Fibroblast of mammary gland (primary cell): ENCODE measurements around the gene MEPCE.
A peak's percentile ranks its signal among the peaks of the same experiment; 100 is the strongest.

Source experiments
- DNase-seq: peaks from one replicate; pipeline ENCODE4 v3.0.0-alpha.2; 2010; ENCODE audit warnings: low read depth
- H3K4me3 ChIP-seq: 2 replicates; pipeline ENCODE4 v1.5.1; 2011; ENCODE audit warnings: low read depth, mild to moderate bottlenecking, low read length, moderate library complexity; ENCODE audit not compliant: control insufficient read depth
- TF ChIP-seq, protein P1 (sequence below): conservative IDR thresholded peaks from 2 replicates; pipeline ENCODE4 v1.5.1; 2011; ENCODE audit warnings: low read depth, low read length, inconsistent platforms; ENCODE audit not compliant: control insufficient read depth, insufficient read depth

MEPCE gene

DNA sequence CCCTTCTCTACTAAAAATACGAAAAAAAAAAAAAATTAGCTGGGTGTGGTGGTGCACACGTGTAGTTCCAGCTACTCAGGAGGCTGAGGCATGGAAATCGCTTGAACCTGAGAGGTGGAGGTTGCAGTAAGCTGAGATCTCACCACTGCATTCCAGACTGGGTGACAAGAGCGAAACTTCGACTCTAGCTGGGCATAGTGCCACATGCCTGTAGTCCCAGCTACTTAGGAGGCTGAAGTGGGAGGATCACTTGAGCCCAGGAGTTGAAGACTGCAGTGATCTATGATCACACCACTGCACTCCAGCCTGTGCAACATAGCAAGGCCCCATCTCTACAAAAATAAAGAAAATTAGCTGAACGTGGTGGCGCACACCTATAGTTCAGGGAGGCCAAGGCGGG is 35.7 kb downstream of the MEPCE start:
- DNase-seq = no peak
- TF ChIP-seq, protein P1, sequence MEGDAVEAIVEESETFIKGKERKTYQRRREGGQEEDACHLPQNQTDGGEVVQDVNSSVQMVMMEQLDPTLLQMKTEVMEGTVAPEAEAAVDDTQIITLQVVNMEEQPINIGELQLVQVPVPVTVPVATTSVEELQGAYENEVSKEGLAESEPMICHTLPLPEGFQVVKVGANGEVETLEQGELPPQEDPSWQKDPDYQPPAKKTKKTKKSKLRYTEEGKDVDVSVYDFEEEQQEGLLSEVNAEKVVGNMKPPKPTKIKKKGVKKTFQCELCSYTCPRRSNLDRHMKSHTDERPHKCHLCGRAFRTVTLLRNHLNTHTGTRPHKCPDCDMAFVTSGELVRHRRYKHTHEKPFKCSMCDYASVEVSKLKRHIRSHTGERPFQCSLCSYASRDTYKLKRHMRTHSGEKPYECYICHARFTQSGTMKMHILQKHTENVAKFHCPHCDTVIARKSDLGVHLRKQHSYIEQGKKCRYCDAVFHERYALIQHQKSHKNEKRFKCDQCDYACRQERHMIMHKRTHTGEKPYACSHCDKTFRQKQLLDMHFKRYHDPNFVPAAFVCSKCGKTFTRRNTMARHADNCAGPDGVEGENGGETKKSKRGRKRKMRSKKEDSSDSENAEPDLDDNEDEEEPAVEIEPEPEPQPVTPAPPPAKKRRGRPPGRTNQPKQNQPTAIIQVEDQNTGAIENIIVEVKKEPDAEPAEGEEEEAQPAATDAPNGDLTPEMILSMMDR = no peak
- H3K4me3 ChIP-seq = no peak overlapping the region

DNA sequence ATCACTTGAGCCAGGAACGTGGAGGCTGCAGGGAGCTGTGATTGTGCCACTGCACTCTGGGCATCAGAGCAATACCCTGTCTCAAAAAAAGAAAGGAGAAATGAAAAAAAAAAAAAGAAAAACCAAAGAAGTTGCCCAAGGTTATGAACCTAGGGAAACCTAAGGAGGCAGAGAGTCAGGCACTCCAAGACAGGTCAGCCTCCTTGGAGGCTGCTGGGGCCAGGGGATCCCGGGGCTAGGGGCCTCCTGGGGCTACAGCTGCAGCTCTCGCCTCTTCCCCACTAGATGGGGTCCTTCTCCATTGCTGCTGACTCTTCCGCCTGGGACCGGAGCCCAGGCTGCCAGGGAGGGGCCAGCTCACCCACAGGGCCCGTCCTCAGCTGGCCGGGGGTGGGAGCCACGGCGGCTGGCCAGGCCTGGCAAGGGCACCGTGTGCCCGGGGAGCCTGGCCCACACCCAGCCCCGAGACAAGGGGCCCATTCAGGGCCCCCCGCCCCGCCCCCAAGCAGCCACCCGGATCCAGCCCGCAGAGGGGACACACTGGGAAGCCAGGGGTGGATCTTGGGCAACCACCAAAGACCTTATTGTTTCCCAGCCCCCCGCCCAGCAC is 36.2 kb downstream of the MEPCE start:
- DNase-seq = peak; percentile 70
- H3K4me3 ChIP-seq = no peak overlapping the region
- TF ChIP-seq, protein P1 = peak; percentile 64

DNA sequence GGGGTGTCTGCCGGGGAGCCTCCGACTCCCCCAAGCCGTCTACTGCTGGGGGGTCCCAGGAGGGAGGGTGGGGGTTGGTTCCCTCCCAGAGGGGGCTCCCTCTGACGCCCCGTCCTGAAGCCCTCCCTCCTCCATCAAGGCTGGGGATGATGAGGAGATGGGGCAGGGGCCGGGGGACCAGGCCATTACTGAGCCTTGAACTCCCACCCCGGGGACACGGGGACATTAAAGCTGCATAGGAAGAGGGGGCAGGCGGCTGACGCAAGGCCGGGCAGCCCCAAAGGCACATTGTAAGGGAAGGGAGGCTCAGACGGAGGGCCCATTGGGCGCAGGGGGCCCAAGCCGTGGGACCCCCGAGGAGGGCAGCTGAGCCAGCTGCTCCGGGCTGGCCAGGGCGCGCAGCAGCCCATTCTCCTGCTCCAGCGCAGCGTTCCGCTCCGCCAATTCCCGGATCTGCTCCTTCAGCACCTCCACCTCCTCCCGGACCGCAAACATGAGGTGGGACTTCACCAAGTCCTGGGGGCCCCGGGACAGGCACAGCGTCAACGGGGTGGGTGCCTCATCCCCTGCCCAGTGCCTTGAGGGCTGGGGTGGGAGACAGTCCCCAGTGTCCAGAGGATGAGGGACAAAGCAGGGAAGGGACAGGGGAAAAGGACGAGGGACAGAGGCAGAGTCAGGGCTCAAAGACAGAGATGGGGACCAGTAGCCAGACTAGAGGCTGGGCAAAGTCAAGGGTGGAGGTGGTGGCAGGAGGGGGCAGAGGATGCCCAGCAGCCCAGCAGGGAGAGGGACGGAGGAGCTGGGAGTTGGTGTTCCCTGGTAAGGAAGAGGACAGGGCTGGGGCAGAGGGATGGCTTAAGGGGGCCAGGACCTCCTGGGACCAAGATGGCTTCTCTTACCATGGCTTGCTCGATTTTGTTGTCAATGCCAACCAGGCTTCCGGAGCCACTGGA is 37.3 kb downstream of the MEPCE start:
- no peak for DNase-seq
- TF ChIP-seq, protein P1 = no peak
- no peak overlapping the region for H3K4me3 ChIP-seq

DNA sequence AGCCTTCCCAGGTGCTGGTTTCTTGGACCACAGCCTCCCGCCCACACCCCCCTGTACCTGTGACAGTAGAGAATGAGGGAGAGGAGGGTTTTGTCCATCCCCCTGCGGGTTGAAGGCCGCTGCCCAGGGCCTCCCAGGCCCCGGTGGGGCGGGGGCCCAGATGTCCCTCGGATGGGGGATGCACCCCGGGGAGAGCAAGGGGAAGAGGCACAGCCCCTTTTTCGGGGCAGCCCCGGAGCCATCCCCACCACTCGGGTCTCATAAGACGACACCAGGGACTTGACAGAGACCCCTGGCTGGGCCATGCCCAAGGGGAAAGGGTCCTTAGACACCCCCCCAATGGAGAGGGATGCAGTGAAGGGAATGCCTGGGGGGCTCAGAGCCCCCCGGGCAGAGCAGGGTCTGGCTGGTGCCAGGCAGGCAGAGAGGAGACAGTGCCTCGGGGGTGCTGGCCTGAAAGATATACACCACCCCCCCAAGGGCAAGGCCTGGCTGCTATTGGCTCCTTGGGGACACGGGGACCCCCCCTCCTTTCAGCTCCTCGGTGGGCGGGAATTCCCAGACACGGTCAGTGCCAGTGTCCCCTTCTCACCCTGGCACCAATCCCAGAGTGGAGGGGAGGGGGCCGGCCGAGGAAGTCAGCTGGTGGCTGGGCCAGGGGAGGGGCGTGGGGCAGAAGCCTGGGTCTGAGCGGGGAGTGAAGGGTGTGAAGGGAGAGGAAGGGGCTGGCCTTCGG is 38.2 kb downstream of the MEPCE start:
- DNase-seq = no peak
- TF ChIP-seq, protein P1 = no peak
- no peak overlapping the region for H3K4me3 ChIP-seq

DNA sequence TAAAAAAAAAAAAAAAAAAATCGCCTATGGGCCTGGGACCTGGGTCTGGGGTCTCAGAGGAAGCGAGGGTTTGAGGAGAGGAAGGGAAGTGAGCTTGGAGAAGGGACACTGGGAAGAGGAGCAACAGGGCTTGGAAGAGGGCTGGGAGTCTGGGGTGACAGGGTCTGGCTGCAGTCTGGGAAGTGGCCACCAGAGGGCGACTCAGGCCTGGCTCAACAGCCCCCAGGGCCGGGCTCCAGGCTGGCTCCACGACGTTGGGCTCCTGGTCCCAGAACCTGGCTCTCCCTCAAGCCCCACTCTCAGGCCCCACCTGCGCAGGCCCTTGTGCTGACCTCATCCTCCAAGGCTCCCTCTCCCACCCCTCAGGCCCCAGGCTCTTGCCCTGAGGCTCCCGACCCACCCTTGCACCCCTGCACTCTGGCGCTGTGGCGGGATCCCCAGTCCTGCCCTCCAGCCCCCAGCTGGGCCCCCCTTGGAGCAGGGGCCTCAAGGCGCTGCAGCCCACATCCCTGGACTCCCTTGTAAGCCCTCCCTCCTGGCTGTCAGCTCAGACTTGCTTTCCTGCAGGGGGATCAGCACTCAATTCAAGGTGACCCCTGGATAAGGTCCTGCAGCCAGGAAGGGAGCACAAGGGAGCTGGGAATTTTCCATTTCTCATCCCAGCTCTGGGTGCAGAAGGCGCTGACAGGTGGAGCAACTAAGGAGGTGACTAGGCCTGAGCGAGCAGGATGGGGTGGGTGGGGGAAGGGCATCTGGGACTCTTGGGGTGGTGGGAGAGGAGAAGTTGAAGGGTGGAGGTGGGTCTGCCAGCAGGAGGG is 39.8 kb downstream of the MEPCE start:
- TF ChIP-seq, protein P1 = peak; percentile 87
- H3K4me3 ChIP-seq = no peak overlapping the region
- DNase-seq = peak; percentile 68

DNA sequence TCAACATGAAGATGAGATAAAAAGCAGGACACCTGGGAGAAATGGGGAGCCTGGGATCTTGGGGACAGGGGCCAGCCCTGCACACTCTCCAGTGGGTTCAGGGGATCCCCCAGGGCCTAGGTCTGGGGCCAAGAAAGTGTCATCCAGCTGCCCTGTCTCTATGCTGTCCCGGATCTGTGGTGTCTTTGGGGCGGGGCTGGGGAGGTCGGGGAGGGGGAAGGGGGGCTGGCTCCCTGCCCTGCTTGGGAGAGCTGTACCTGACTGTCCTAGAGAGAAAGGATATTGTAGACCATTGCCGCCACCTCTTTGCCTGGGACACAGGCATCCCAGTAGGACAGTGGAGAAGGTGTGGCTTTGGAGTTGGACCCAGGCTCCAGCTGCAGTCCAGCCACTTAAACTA is 41.4 kb downstream of the MEPCE start:
- TF ChIP-seq, protein P1 = no peak
- DNase-seq = no peak

More for the DNA sequence above, 41.4 kb downstream of the MEPCE start:
- H3K4me3 ChIP-seq = no peak overlapping the region
